Activated naive CD8-positive, alpha-beta T cell treated with anti-CD3 and anti-CD28 coated beads, Interleukin-2, amount 50 U/mL, for 24 hours (primary cell): ENCODE measurements around the gene TAS2R60.
"Not testable (repeated sequence)": the region's sequence is repeated elsewhere in the genome, so short reads cannot be mapped to it uniquely, and the experiment has no call there.

Experiments used
- ATAC-seq: fragments of 150-1000 bp; cut with Tn5 transposase; one replicate; pipeline ENCODE4 v1.10.0; 2021
- DNase-seq: peaks from one replicate; pipeline ENCODE4 v3.0.0; 2021
- H3K27ac Mint-ChIP-seq: one replicate; pipeline ENCODE4 v1.8.0; 2021; ENCODE audit warnings: mild to moderate bottlenecking, mixed read lengths
- H3K27me3 Mint-ChIP-seq: one replicate; pipeline ENCODE4 v1.8.0; 2021; ENCODE audit warnings: mixed read lengths
- H3K36me3 Mint-ChIP-seq: one replicate; pipeline ENCODE4 v1.8.0; 2021; ENCODE audit warnings: low read depth, mixed read lengths
- H3K4me1 Mint-ChIP-seq: one replicate; pipeline ENCODE4 v1.8.0; 2021; ENCODE audit warnings: mixed read lengths
- H3K4me3 Mint-ChIP-seq: one replicate; pipeline ENCODE4 v1.8.0; 2021; ENCODE audit warnings: mild to moderate bottlenecking, moderate library complexity, mixed read lengths
- H3K9me3 Mint-ChIP-seq: one replicate; pipeline ENCODE4 v1.8.0; 2021; ENCODE audit warnings: mixed read lengths

Gene TAS2R60

DNA sequence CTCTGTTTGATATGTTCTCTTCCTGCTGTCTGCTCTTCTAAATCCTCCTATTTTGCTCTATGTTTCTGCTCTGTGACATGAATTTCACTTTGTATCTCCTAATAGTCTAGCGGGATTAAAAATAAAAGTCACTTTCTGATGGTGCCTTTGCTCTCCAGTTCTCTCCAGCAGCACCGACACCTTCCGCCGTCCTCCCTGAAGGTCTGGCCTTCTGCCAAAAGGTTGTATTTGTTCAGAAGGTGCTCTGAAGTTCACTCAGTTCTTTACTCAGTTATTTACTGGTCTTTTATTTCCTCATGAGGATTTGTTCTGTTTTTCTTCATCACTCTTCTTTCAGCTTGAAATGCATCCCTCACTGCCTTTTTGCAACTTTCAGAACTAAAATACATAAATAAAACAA lies 23.4 kb upstream of the TAS2R60 start:
- H3K27me3 Mint-ChIP-seq, result no peaks in the 10 kb centered on the region
- ATAC-seq (no peak), DNase-seq (no peak)
- peaks cover 9% of the 10 kb centered on the region for H3K36me3 Mint-ChIP-seq
- no peak overlapping the region for H3K27ac Mint-ChIP-seq
- no peaks in the 10 kb centered on the region for H3K9me3 Mint-ChIP-seq
- H3K4me3 Mint-ChIP-seq, result no peak overlapping the region
- H3K4me1 Mint-ChIP-seq, result peaks cover 4% of the 10 kb centered on the region

DNA sequence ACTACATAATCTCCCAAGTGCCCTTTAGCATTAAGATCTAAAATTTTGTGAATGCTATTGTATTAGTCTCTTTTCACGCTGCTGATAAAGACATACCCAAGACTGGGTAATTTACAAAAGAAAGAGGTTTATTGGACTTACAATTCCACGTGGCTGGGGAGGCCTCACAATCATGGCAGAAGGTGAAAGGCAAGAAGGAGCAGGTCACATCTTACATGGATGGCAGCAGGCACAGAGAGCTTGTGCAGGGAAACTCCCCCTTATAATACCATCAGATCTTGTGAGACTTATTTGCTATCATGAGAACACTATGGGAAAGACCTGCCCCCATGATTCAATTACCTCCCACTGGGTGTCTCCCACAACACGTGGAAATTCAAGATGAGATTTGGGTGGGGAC lies 22.6 kb upstream of the TAS2R60 start:
- not testable (repeated sequence) for H3K4me3 Mint-ChIP-seq, H3K4me1 Mint-ChIP-seq, H3K9me3 Mint-ChIP-seq, DNase-seq, H3K27me3 Mint-ChIP-seq, ATAC-seq, H3K36me3 Mint-ChIP-seq, H3K27ac Mint-ChIP-seq

DNA sequence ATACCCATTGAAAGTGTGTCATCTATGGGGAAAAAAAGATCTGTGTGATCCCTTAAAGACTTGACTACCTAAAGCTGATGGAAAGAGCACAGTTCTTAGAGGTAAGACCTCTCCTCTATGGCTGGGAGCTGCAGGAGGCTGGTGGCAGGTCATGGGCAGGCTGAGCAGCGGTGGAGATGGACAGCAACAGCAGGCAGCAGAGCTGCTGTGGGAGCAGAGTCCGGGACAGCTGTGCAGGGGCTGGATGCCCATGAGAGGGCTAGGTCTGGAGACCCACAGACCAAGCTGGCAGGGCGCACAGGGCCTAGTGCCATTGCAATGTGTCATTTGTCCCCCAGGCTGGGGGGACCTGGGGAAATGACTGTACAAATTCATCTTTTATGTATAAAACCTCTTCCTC lies 21.2 kb upstream of the TAS2R60 start:
- Mint-ChIP-seq H3K4me3 (no peak overlapping the region), H3K9me3 (no peaks in the 10 kb centered on the region), H3K4me1 (peaks cover 9% of the 10 kb centered on the region), H3K36me3 (peaks cover 9% of the 10 kb centered on the region), H3K27ac (no peak overlapping the region), H3K27me3 (no peaks in the 10 kb centered on the region)
- DNase-seq, result no peak
- no peak for ATAC-seq

DNA sequence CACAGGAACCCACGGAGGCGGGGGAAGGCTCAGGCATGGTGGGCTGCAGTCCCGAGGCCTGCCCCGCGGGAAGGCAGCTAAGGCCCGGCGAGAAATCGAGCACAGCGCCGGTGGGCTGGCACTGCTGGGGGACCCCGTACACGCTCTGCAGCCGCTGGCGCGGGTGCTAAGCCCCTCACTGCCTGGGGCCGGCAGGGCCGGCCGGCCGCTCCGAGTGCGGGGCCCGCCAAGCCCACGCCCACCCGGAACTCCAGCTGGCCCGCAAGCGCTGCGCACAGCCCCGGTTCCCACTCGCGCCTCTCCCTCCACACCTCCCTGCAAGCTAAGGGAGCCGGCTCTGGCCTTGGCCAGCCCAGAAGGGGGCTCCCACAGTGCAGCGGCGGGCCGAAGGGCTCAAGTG lies 18.8 kb upstream of the TAS2R60 start:
- not testable (repeated sequence) for H3K4me3 Mint-ChIP-seq, ATAC-seq, H3K27me3 Mint-ChIP-seq, H3K36me3 Mint-ChIP-seq, DNase-seq, H3K27ac Mint-ChIP-seq, H3K9me3 Mint-ChIP-seq, H3K4me1 Mint-ChIP-seq

DNA sequence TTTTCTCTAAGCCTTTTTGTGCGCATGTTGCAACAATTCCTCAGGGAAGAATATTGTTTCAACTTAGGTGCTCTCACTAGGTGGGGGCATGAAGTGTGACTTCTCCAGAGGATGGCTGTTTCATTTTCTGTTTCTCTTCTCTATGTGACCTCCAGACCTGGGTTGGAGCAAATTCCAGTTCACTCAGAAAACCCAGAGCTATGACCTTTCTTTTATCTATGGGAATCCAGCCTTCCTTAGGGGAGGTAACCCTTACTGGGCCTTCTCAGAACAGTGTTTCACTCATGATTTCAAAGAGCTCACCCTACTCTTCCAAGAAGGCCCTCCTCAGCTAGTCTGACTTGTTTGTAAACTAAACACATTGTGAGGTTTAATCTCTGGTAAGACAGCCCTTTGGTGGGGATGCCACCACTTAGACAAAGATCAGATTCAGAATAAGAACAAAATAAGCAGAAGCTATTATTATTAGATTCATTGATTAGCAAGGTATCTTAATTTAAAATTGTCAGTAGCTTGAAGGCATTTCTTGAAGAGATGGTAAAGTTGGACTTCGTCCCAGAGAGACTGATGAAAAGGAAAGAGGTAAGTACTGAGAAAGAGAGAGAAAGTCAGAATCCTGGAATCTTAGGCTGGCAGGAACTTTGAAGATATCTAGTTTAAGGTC lies 16.6 kb upstream of the TAS2R60 start:
- Mint-ChIP-seq H3K36me3 (no peaks in the 10 kb centered on the region), H3K9me3 (no peaks in the 10 kb centered on the region), H3K27me3 (no peaks in the 10 kb centered on the region), H3K4me3 (no peak overlapping the region), H3K4me1 (peaks cover 6% of the 10 kb centered on the region), H3K27ac (peak overlapping the region; percentile 30)
- DNase-seq (no peak), ATAC-seq (peak; percentile 24)

DNA sequence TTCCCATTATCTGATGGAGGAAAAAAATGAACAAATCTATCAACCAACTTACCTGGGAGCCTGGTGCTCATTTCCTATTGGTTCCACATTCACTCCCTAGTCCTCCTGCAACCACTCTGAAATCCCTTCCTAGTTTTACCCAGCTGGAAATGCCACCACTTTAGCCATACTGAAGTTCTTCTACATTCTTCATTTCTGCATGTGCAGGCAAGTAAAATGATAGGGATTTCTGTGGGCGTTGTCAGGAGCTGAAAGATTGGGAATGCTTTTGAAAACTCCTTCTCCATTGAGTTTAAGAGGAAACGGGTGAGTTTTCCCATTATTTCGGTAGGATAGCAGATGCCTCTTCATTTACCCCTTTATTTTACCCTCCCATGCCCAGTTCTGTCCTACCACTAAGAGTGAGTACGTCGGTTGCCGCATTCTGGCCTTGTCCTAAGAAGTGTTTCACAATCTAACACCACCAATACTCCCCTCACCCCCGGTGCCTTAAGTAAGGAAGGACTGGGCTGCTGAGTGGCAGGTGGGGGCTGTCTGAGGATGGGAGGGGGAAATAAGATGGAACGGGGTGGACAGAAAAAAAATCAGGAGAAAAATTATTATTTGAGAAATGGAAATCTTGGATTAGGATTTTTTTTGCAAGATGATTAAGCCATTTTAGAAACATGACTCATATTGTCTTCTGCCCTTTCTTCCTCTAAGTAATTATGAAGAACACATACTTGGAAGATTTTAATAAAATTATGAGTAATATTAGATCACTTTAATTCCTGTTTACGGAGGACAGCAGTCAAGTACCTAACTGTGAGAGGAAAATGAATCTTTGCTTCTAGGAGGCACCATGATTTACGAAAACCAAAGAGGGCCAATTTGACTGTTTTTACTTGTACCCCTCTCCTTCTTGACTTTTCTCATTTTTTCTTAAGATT lies 13.2 kb upstream of the TAS2R60 start:
- no peak for ATAC-seq
- H3K27ac Mint-ChIP-seq, result no peak overlapping the region

DNA sequence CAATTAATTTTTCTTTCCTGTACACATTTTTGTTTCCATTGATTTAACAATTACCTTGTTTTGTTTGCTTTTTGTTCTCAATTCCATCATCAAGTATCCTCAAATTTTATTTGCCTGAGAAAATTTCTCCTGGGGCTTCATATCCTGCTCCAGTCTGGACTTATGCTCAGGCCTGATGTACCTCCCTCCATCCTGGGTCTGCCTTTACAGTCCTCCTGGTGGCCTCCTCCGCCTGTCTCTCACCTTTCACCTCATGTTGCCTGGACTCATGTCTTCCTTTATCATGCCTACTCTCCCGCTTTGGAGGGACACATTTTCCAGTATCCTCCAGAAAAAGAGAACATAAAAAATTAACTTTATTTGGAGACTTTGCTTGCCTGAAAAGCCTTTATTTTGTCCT lies 12.1 kb upstream of the TAS2R60 start:
- no peak overlapping the region for H3K27ac Mint-ChIP-seq

More for the DNA sequence above, 13.2 kb upstream of the TAS2R60 start:
- Mint-ChIP-seq H3K27me3 (no peaks in the 10 kb centered on the region), H3K36me3 (no peaks in the 10 kb centered on the region), H3K9me3 (no peaks in the 10 kb centered on the region), H3K4me1 (peaks cover 6% of the 10 kb centered on the region), H3K4me3 (no peak overlapping the region)
- no peak for DNase-seq

DNA sequence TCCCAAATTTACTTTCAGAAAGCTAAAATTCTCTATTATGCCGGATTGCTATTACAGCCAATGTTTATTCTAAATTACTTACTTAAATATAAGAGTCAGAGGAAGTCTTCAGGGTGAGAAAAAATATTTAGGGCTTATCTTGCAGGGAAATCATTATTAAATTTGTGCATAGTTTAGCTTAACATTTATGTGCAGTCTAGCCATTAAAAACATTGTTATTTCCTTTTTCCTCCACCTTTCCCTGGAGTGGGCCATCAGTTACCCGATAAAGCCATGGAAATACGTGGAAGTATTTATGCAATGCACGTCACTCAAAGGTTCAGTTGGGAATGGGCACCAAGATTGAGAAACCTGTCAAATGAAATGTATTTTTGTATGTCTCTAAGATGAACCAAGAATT lies 9.5 kb upstream of the TAS2R60 start:
- DNase-seq (no peak), ATAC-seq (no peak)
- Mint-ChIP-seq H3K4me1 (peaks cover 16% of the 10 kb centered on the region), H3K4me3 (no peak overlapping the region), H3K27ac (no peak overlapping the region), H3K9me3 (no peaks in the 10 kb centered on the region), H3K27me3 (no peaks in the 10 kb centered on the region), H3K36me3 (no peaks in the 10 kb centered on the region)

More for the DNA sequence above, 12.1 kb upstream of the TAS2R60 start:
- Mint-ChIP-seq H3K27me3 (no peaks in the 10 kb centered on the region), H3K9me3 (no peaks in the 10 kb centered on the region), H3K36me3 (no peaks in the 10 kb centered on the region), H3K4me3 (no peak overlapping the region), H3K4me1 (peaks cover 9% of the 10 kb centered on the region)
- ATAC-seq, result no peak
- no peak for DNase-seq

DNA sequence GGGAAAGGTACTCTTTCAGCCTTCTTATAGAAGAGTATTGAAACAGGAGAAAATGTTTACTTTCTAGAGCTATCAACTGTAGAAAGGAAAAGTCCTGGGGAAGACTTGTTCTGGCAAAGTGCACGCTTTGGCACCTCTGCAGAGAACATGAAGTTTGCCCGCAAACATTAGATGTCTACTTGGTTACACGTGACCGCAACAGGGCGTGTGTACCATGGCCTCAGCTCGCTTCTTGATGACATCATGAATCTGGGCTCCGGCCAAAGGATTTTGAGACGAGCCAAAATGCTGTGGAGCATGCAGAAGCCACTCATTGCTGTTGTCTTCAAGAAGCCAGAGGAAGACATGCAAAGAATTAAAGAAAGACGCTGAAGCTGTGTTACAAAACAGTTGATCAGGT lies 8.6 kb upstream of the TAS2R60 start:
- DNase-seq (no peak), ATAC-seq (no peak)
- Mint-ChIP-seq H3K4me1 (peaks cover 17% of the 10 kb centered on the region), H3K36me3 (no peaks in the 10 kb centered on the region), H3K9me3 (no peaks in the 10 kb centered on the region), H3K27ac (no peak overlapping the region), H3K27me3 (no peaks in the 10 kb centered on the region), H3K4me3 (no peak overlapping the region)

DNA sequence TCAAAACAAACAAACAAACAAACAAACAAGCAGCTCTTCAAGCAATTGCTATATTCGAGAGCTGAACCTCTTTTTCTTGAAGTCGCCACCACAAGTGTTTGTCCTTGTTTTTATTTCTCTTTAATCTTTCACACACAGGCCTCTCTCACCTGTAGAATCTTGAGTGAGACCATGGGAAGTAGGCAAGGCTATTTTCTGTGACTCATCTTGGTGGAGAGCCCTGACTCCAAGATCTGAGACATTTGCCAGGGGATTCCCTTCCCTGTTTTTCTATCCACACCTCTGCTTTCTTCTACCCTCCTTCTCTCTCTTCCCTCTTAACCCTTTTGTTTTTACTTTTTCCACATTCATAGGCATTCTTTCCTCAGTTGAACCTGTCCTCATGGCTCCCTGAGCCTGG lies 8.0 kb upstream of the TAS2R60 start:
- no peak overlapping the region for H3K27ac Mint-ChIP-seq
- no peak overlapping the region for H3K4me3 Mint-ChIP-seq
- no peak for ATAC-seq
- peaks cover 18% of the 10 kb centered on the region for H3K4me1 Mint-ChIP-seq
- no peaks in the 10 kb centered on the region for H3K27me3 Mint-ChIP-seq
- no peaks in the 10 kb centered on the region for H3K9me3 Mint-ChIP-seq
- no peak for DNase-seq
- no peaks in the 10 kb centered on the region for H3K36me3 Mint-ChIP-seq

DNA sequence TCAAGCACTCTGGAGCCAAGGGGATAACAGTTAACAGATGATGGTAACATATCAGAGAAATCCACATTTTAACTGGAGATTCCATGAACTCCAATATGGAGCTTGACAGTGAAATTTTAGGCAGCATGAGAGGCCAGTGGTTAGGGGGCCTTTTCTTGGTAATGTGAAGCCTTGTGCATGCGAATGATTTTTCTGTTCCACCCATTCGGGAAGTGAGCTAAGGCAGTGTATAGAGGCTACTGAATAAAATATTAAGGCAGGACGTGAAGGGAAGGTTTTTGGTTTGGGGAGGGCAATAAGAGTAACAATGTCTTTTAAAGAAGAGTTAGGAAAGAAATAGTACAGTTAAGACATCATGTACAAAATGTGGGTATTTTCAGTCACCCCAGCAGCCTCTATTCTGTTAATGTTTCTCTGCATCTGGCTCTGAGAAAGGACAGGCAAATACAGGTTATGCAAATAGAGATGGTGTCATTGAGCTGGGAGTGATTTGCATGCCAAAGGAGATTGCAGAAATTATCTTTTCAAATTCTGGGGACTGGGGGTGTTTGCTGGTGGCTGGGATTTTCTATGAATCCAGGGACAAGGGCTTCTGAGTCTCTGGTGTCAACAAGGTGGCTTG lies 6.8 kb upstream of the TAS2R60 start:
- Mint-ChIP-seq H3K9me3 (no peaks in the 10 kb centered on the region), H3K36me3 (no peaks in the 10 kb centered on the region), H3K4me1 (peaks cover 18% of the 10 kb centered on the region), H3K27ac (no peak overlapping the region), H3K4me3 (no peak overlapping the region), H3K27me3 (no peaks in the 10 kb centered on the region)
- DNase-seq (no peak), ATAC-seq (no peak)

DNA sequence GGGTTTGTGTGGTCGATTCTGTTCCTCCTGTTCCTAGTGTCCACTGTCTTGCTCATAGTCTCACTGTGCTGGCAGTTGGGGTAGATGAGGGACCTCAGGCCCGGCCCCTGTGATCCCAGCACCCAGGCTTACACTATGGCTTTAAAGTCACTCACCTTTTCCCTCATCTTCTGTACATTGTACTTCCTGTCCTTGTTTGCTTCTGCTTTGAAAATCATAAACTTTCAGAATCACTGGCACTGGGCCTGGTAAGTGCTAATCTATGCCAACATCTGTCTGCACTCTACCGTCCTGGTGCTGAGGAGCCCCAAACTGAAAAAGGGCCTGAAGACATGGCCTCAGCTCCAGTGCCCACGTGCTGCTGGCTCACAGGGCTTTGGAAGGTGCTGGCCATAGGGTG lies 5.7 kb upstream of the TAS2R60 start:
- peak; percentile 23 for ATAC-seq

DNA sequence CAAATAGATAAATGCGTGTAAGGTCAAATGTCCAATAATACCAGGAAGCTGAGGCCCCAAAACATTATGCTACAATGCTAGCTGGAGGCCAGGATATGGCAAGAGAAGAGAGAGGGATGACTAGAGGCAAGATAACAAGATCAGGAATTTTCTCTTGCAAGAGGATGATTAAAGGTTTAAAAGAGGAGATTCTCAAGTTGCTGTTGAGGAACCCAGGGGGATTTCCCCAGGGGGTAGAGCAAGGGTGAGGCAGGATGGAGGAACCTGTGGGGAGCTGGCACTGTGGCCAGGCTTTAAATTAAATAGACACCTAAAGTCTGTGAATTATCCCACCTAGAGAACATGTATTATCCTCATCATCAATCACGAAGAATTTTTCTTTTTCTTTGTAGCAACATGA lies 3.4 kb upstream of the TAS2R60 start:
- Mint-ChIP-seq H3K36me3 (no peaks in the 10 kb centered on the region), H3K27ac (no peak overlapping the region), H3K4me3 (no peak overlapping the region), H3K9me3 (no peaks in the 10 kb centered on the region), H3K27me3 (no peaks in the 10 kb centered on the region), H3K4me1 (peaks cover 18% of the 10 kb centered on the region)
- DNase-seq (no peak), ATAC-seq (no peak)

More for the DNA sequence above, 5.7 kb upstream of the TAS2R60 start:
- Mint-ChIP-seq H3K4me1 (peaks cover 18% of the 10 kb centered on the region), H3K4me3 (no peak overlapping the region), H3K27me3 (no peaks in the 10 kb centered on the region), H3K9me3 (no peaks in the 10 kb centered on the region), H3K27ac (peak overlapping the region; percentile 21), H3K36me3 (no peaks in the 10 kb centered on the region)
- DNase-seq, result no peak

DNA sequence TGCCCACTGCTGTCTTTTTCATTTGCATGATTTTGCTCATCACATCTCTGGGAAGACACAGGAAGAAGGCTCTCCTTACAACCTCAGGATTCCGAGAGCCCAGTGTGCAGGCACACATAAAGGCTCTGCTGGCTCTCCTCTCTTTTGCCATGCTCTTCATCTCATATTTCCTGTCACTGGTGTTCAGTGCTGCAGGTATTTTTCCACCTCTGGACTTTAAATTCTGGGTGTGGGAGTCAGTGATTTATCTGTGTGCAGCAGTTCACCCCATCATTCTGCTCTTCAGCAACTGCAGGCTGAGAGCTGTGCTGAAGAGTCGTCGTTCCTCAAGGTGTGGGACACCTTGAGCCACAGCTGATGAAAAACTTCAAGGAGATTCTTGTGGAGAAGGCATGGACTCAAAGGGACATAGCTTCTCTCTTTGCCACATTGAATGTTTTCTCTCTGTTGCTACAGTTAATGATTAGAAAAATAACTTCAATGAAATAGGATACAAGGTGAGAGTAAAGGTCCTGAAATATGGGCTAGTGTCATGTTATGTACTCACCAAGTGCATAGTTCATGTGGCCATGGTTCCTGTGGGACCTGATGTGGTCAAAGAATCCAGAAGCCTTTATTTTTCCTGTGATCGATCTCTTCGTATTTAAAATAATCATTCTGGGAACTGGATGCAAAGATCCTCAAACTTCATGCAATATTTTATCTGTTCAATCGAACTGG lies 970 bp downstream of the TAS2R60 start:
- no peaks in the 10 kb centered on the region for H3K9me3 Mint-ChIP-seq
- H3K27ac Mint-ChIP-seq, result no peak overlapping the region
- H3K36me3 Mint-ChIP-seq, result no peaks in the 10 kb centered on the region
- ATAC-seq (no peak), DNase-seq (no peak)
- no peaks in the 10 kb centered on the region for H3K27me3 Mint-ChIP-seq
- no peak overlapping the region for H3K4me3 Mint-ChIP-seq
- peaks cover 2% of the 10 kb centered on the region for H3K4me1 Mint-ChIP-seq
